HUES64 (cell line): ENCODE data around the gene SEMA3G.

ENCODE experiments used
- H3K27ac ChIP-seq: 2 replicates; pipeline ENCODE4 v1.7.0; 2013; ENCODE audit warnings: low read depth, low read length, inconsistent platforms
- H3K27me3 ChIP-seq: 2 replicates; pipeline ENCODE4 v1.6.1; 2013; ENCODE audit warnings: mild to moderate bottlenecking, low read length; ENCODE audit not compliant: insufficient read depth
- H3K36me3 ChIP-seq: 2 replicates; pipeline ENCODE4 v1.6.1; 2013; ENCODE audit warnings: mild to moderate bottlenecking, low read length; ENCODE audit not compliant: insufficient read depth
- H3K4me1 ChIP-seq: 2 replicates; pipeline ENCODE4 v1.6.1; 2013; ENCODE audit warnings: mild to moderate bottlenecking, low read length, moderate library complexity; ENCODE audit not compliant: insufficient read depth
- H3K4me3 ChIP-seq: 2 replicates; pipeline ENCODE4 v1.5.1; 2013; ENCODE audit warnings: mild to moderate bottlenecking, low read length, moderate library complexity
- H3K9ac ChIP-seq: 2 replicates; pipeline ENCODE4 v1.6.1; 2013; ENCODE audit warnings: mild to moderate bottlenecking, low read depth, low read length
- H3K9me3 ChIP-seq: 2 replicates; pipeline ENCODE4 v1.6.1; 2013; ENCODE audit warnings: low read depth, low read length; ENCODE audit not compliant: insufficient read depth
- WGBS: fragments of 150-250, 120-280 bp; methylation state at CpG from one replicate; pipeline ENCODE4 v1.1.7; 2013; ENCODE audit warnings: missing lambda C conversion rate; 5-methylcytosine and 5-hydroxymethylcytosine counted together

Gene SEMA3G

GRCh38 chr3:52477076-52477795 is 32.3 kb upstream of the SEMA3G start:
- H3K9me3 ChIP-seq: no peaks in the 10 kb centered on the region
- 96% methylated on average over 16 of the region's 16 CpGs for WGBS
- H3K4me1 ChIP-seq: no peaks in the 10 kb centered on the region
- H3K36me3 ChIP-seq: peaks cover 95% of the 10 kb centered on the region
- no peaks in the 10 kb centered on the region for H3K27me3 ChIP-seq
- H3K9ac ChIP-seq: no peak overlapping the region
- no peak overlapping the region for H3K27ac ChIP-seq
- H3K4me3 ChIP-seq: no peak overlapping the region

GRCh38 chr3:52473026-52473425 is 28.1 kb upstream of the SEMA3G start:
- H3K36me3 ChIP-seq: peaks cover 82% of the 10 kb centered on the region
- no peaks in the 10 kb centered on the region for H3K27me3 ChIP-seq
- no peaks in the 10 kb centered on the region for H3K9me3 ChIP-seq
- no peak overlapping the region for H3K4me3 ChIP-seq
- H3K9ac ChIP-seq: no peak overlapping the region
- H3K27ac ChIP-seq: no peak overlapping the region
- H3K4me1 ChIP-seq: no peaks in the 10 kb centered on the region
- 96% methylated on average over 5 of the region's 5 CpGs for WGBS

GRCh38 chr3:52472239-52473000 is 27.5 kb upstream of the SEMA3G start:
- H3K36me3 ChIP-seq: peaks cover 80% of the 10 kb centered on the region
- no peak overlapping the region for H3K9ac ChIP-seq
- no peak overlapping the region for H3K27ac ChIP-seq
- H3K9me3 ChIP-seq: no peaks in the 10 kb centered on the region
- no peaks in the 10 kb centered on the region for H3K27me3 ChIP-seq
- WGBS: 87% methylated on average over 14 of the region's 14 CpGs
- H3K4me3 ChIP-seq: no peak overlapping the region
- no peaks in the 10 kb centered on the region for H3K4me1 ChIP-seq

- Histone ChIP-seq H3K27ac (no peak overlapping the region), H3K4me3 (no peak overlapping the region), H3K27me3 (no peaks in the 10 kb centered on the region), H3K9ac (no peak overlapping the region), H3K4me1 (no peaks in the 10 kb centered on the region), H3K36me3 (peaks cover 78% of the 10 kb centered on the region), H3K9me3 (no peaks in the 10 kb centered on the region)
- WGBS: 86% methylated on average over 26 of the region's 26 CpGs
Observed at GRCh38 chr3:52471371-52472238, 26.7 kb upstream of the SEMA3G start.

- no peaks in the 10 kb centered on the region for H3K27me3 ChIP-seq
- no peak overlapping the region for H3K9ac ChIP-seq
- H3K36me3 ChIP-seq: peaks cover 75% of the 10 kb centered on the region
- H3K4me1 ChIP-seq: no peaks in the 10 kb centered on the region
- WGBS: 93% methylated on average over 4 of the region's 4 CpGs
- no peaks in the 10 kb centered on the region for H3K9me3 ChIP-seq
- H3K27ac ChIP-seq: no peak overlapping the region
- H3K4me3 ChIP-seq: no peak overlapping the region
Observed at GRCh38 chr3:52470920-52471319, 26.0 kb upstream of the SEMA3G start.

- Histone ChIP-seq H3K4me1 (no peaks in the 10 kb centered on the region), H3K9ac (no peak overlapping the region), H3K27me3 (no peaks in the 10 kb centered on the region), H3K9me3 (no peaks in the 10 kb centered on the region), H3K36me3 (peaks cover 76% of the 10 kb centered on the region), H3K27ac (no peak overlapping the region), H3K4me3 (no peak overlapping the region)
- 94% methylated on average over 5 of the region's 5 CpGs for WGBS
Observed at GRCh38 chr3:52469001-52469400, 24.1 kb upstream of the SEMA3G start.

- no peaks in the 10 kb centered on the region for H3K9me3 ChIP-seq
- H3K27ac ChIP-seq: no peak overlapping the region
- no peak overlapping the region for H3K9ac ChIP-seq
- WGBS: 93% methylated on average over 9 of the region's 9 CpGs
- H3K36me3 ChIP-seq: peaks cover 76% of the 10 kb centered on the region
- H3K4me3 ChIP-seq: no peak overlapping the region
- no peaks in the 10 kb centered on the region for H3K4me1 ChIP-seq
- no peaks in the 10 kb centered on the region for H3K27me3 ChIP-seq
Observed at GRCh38 chr3:52468336-52468735, 23.4 kb upstream of the SEMA3G start.

GRCh38 chr3:52463416-52463815 is 18.5 kb upstream of the SEMA3G start:
- Histone ChIP-seq H3K4me1 (no peaks in the 10 kb centered on the region), H3K9me3 (no peaks in the 10 kb centered on the region)
- WGBS: 93% methylated on average over 5 of the region's 5 CpGs

GRCh38 chr3:52461874-52462273 is 17.0 kb upstream of the SEMA3G start:
- H3K36me3 ChIP-seq: peaks cover 85% of the 10 kb centered on the region
- no peaks in the 10 kb centered on the region for H3K27me3 ChIP-seq
- peaks cover 3% of the 10 kb centered on the region; the same call in 1 of the 2 replicates for H3K4me1 ChIP-seq
- WGBS: 94% methylated on average over 6 of the region's 6 CpGs
- H3K9ac ChIP-seq: no peak overlapping the region
- no peak overlapping the region for H3K27ac ChIP-seq
- no peak overlapping the region for H3K4me3 ChIP-seq
- no peaks in the 10 kb centered on the region for H3K9me3 ChIP-seq

More at GRCh38 chr3:52463416-52463815, 18.5 kb upstream of the SEMA3G start:
- H3K4me3 ChIP-seq: no peak overlapping the region
- no peak overlapping the region for H3K27ac ChIP-seq
- peaks cover 84% of the 10 kb centered on the region for H3K36me3 ChIP-seq
- no peak overlapping the region for H3K9ac ChIP-seq
- no peaks in the 10 kb centered on the region for H3K27me3 ChIP-seq

- no peak overlapping the region for H3K4me3 ChIP-seq
- 97% methylated on average over 14 of the region's 14 CpGs for WGBS
- peaks cover 62% of the 10 kb centered on the region for H3K36me3 ChIP-seq
- H3K27ac ChIP-seq: no peak overlapping the region
- H3K9ac ChIP-seq: no peak overlapping the region
- H3K9me3 ChIP-seq: no peaks in the 10 kb centered on the region
- H3K27me3 ChIP-seq: no peaks in the 10 kb centered on the region
- H3K4me1 ChIP-seq: peaks cover 12% of the 10 kb centered on the region; the same call in 1 of the 2 replicates
Observed at GRCh38 chr3:52458770-52459545, 14.1 kb upstream of the SEMA3G start.
